Measurements from ENCODE around the gene CEP43.

CEP43 gene

DNA sequence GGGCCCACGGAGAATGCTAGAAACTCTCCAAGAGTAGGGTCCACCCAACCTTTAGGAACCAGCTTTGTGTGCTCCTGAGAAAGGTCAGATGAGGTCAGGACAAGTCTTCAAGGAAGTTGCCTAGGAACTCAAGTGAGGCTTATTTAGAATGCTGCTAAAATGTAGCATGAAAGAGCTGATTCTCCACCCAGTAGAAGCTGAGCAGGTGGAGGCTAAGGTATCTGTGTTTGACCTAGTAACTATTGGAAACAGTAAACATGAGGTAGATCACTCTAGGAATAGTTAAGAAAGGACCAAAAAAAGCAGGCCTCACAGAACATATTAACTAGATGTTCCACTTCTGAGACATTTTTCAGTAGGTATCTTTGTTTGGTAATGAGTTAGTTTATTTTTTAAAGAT lies 13.9 kb downstream of the CEP43 start:
- Histone ChIP-seq H3K36me3 (ENCODE audit: insufficient read depth, low read length) (peaks cover 74% of the 10 kb centered on the region), H3K27ac (ENCODE audit: low read length) (no peak overlapping the region), H3K4me2 (ENCODE audit: insufficient read depth, low read length) (no peak overlapping the region), H3K79me2 (ENCODE audit: insufficient read depth, low read length) (0 out of 2 replicates have a peak, but pooled peaks cover 2% of the 10 kb centered on the region), H3K4me3 (ENCODE audit: low read depth in 1 of 2, low read length in 2 of 2) (no peak overlapping the region), H3K9me3 (ENCODE audit: insufficient read depth, low read length, severe bottlenecking) (no peaks in the 10 kb centered on the region), H3K27me3 (ENCODE audit: insufficient read depth, low read length, poor library complexity) (no peaks in the 10 kb centered on the region), H4K20me1 (ENCODE audit: insufficient read depth, low read length) (peaks cover 9% of the 10 kb centered on the region; the same call in 1 of the 2 replicates), H3K4me1 (ENCODE audit: insufficient read depth, low read length) (no peaks in the 10 kb centered on the region), H3K9ac (ENCODE audit: low read depth, low read length) (no peak overlapping the region), H2AFZ (ENCODE audit: low read depth, low read length) (no peak overlapping the region)
- TF ChIP-seq, protein P1, sequence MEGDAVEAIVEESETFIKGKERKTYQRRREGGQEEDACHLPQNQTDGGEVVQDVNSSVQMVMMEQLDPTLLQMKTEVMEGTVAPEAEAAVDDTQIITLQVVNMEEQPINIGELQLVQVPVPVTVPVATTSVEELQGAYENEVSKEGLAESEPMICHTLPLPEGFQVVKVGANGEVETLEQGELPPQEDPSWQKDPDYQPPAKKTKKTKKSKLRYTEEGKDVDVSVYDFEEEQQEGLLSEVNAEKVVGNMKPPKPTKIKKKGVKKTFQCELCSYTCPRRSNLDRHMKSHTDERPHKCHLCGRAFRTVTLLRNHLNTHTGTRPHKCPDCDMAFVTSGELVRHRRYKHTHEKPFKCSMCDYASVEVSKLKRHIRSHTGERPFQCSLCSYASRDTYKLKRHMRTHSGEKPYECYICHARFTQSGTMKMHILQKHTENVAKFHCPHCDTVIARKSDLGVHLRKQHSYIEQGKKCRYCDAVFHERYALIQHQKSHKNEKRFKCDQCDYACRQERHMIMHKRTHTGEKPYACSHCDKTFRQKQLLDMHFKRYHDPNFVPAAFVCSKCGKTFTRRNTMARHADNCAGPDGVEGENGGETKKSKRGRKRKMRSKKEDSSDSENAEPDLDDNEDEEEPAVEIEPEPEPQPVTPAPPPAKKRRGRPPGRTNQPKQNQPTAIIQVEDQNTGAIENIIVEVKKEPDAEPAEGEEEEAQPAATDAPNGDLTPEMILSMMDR (IDR thresholded peaks at IDR 0.05; ENCODE audit: borderline replicate concordance, extremely low read depth, low read length, poor library complexity, severe bottlenecking) = no peak
- no peak for TF ChIP-seq EZH2 (IDR thresholded peaks at IDR 0.05; ENCODE audit: borderline replicate concordance, low read depth, low read length, severe bottlenecking)
- ATAC-seq (ENCODE audit: insufficient read depth, low read depth) (no peak), DNase-seq (no peak)

DNA sequence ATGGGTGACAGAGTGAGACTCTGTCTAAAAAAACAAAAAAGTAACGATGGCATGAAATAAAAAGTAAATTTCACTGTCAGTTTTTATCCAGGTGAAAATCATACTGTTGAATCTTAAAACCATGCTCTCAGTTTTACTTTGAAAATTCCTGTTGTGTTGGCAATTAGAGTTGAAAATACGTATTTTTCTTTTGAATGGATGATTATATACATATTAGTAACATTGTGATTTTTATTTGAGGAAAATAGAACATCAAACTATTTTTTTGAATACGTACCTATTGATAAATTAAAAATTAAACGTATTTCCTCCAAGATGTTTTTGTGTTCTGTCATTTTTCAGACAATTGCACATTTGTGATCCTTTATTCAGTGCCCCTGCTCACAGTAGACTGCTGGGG lies 14.7 kb downstream of the CEP43 start:
- H3K36me3 ChIP-seq (ENCODE audit: insufficient read depth, low read length) = peaks cover 74% of the 10 kb centered on the region
- ATAC-seq (ENCODE audit: insufficient read depth, low read depth) (no peak), DNase-seq (no peak)
- peaks cover 10% of the 10 kb centered on the region for H4K20me1 ChIP-seq (ENCODE audit: insufficient read depth, low read length)
- H3K27me3 ChIP-seq (ENCODE audit: insufficient read depth, low read length, poor library complexity) = no peaks in the 10 kb centered on the region
- H2AFZ ChIP-seq (ENCODE audit: low read depth, low read length) = no peak overlapping the region
- no peak overlapping the region for H3K9ac ChIP-seq (ENCODE audit: low read depth, low read length)
- H3K27ac ChIP-seq (ENCODE audit: low read length) = no peak overlapping the region
- no peak for TF ChIP-seq EZH2 (IDR thresholded peaks at IDR 0.05; ENCODE audit: borderline replicate concordance, low read depth, low read length, severe bottlenecking)
- TF ChIP-seq, protein P1 (IDR thresholded peaks at IDR 0.05; ENCODE audit: borderline replicate concordance, extremely low read depth, low read length, poor library complexity, severe bottlenecking) = no peak
- no peak overlapping the region for H3K4me3 ChIP-seq (ENCODE audit: low read depth in 1 of 2, low read length in 2 of 2)
- H3K4me2 ChIP-seq (ENCODE audit: insufficient read depth, low read length) = no peak overlapping the region
- H3K79me2 ChIP-seq (ENCODE audit: insufficient read depth, low read length) = 0 out of 2 replicates have a peak, but pooled peaks cover 2% of the 10 kb centered on the region
- H3K4me1 ChIP-seq (ENCODE audit: insufficient read depth, low read length) = no peaks in the 10 kb centered on the region
- H3K9me3 ChIP-seq (ENCODE audit: insufficient read depth, low read length, severe bottlenecking) = no peaks in the 10 kb centered on the region

DNA sequence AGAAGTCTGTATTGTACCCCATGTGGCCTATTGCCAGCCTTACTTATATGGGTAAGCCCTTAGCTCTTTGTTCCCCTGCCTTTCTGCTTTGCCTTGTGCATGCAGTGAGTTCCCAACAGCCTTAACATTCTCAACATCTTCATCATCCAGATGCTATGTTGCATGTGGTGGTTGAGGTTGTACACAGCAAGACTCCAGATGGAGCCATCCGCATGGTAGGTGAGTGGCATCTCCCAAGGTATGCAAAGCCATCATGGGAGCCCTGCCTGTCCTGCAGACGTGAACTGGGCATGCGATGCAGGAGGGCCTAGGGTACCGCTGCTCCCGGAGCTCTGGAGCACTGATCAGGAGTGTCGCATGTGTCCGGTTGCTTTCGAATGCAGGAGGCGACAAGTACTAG lies 16.1 kb downstream of the CEP43 start:
- no peak overlapping the region for H2AFZ ChIP-seq (ENCODE audit: low read depth, low read length)
- H3K9me3 ChIP-seq (ENCODE audit: insufficient read depth, low read length, severe bottlenecking) = no peaks in the 10 kb centered on the region
- DNase-seq = no peak
- ATAC-seq (ENCODE audit: insufficient read depth, low read depth) = no peak
- H3K27ac ChIP-seq (ENCODE audit: low read length) = no peak overlapping the region
- 0 out of 2 replicates have a peak, but pooled peaks cover 2% of the 10 kb centered on the region for H3K79me2 ChIP-seq (ENCODE audit: insufficient read depth, low read length)
- H3K4me3 ChIP-seq (ENCODE audit: low read depth in 1 of 2, low read length in 2 of 2) = no peak overlapping the region
- H3K36me3 ChIP-seq (ENCODE audit: insufficient read depth, low read length) = peaks cover 76% of the 10 kb centered on the region
- peaks cover 10% of the 10 kb centered on the region for H4K20me1 ChIP-seq (ENCODE audit: insufficient read depth, low read length)
- no peaks in the 10 kb centered on the region for H3K4me1 ChIP-seq (ENCODE audit: insufficient read depth, low read length)
- H3K9ac ChIP-seq (ENCODE audit: low read depth, low read length) = no peak overlapping the region
- H3K27me3 ChIP-seq (ENCODE audit: insufficient read depth, low read length, poor library complexity) = no peaks in the 10 kb centered on the region
- no peak overlapping the region for H3K4me2 ChIP-seq (ENCODE audit: insufficient read depth, low read length)
- TF ChIP-seq, protein P1 (IDR thresholded peaks at IDR 0.05; ENCODE audit: borderline replicate concordance, extremely low read depth, low read length, poor library complexity, severe bottlenecking) = no peak
- TF ChIP-seq EZH2 (IDR thresholded peaks at IDR 0.05; ENCODE audit: borderline replicate concordance, low read depth, low read length, severe bottlenecking) = no peak

DNA sequence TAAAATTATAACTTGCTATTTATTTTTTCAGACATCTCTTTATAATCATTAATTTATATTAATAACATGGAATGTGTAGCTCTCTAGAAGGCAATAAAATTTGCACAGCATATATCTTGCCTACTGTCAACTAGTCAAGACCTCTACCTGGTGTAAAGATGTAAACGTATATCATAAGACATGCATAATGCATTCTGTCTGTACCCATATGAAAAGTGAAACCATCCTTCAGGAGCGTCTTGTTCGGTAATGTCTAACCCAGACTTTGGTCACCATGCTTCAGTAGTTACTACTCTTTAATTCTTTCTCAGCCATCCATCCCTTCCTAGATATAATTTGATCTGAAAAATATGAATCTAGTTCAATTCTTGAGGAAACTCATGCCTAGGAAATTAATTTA lies 21.0 kb downstream of the CEP43 start:
- no peak for DNase-seq
- H3K79me2 ChIP-seq (ENCODE audit: insufficient read depth, low read length) = peaks cover 5% of the 10 kb centered on the region; the same call in 1 of the 2 replicates
- H3K36me3 ChIP-seq (ENCODE audit: insufficient read depth, low read length) = peaks cover 77% of the 10 kb centered on the region
- no peak overlapping the region for H3K9ac ChIP-seq (ENCODE audit: low read depth, low read length)
- no peak overlapping the region for H3K4me3 ChIP-seq (ENCODE audit: low read depth in 1 of 2, low read length in 2 of 2)
- H3K4me2 ChIP-seq (ENCODE audit: insufficient read depth, low read length) = no peak overlapping the region
- no peaks in the 10 kb centered on the region for H3K4me1 ChIP-seq (ENCODE audit: insufficient read depth, low read length)
- peaks cover 8% of the 10 kb centered on the region for H4K20me1 ChIP-seq (ENCODE audit: insufficient read depth, low read length)
- H3K27me3 ChIP-seq (ENCODE audit: insufficient read depth, low read length, poor library complexity) = no peaks in the 10 kb centered on the region
- no peak for ATAC-seq (ENCODE audit: insufficient read depth, low read depth)
- H2AFZ ChIP-seq (ENCODE audit: low read depth, low read length) = no peak overlapping the region
- H3K27ac ChIP-seq (ENCODE audit: low read length) = no peak overlapping the region
- H3K9me3 ChIP-seq (ENCODE audit: insufficient read depth, low read length, severe bottlenecking) = no peaks in the 10 kb centered on the region
- TF ChIP-seq, protein P1 (IDR thresholded peaks at IDR 0.05; ENCODE audit: borderline replicate concordance, extremely low read depth, low read length, poor library complexity, severe bottlenecking) = no peak
- no peak for TF ChIP-seq EZH2 (IDR thresholded peaks at IDR 0.05; ENCODE audit: borderline replicate concordance, low read depth, low read length, severe bottlenecking)

Data from DND-41 (cell line).